ENCODE data around the gene SCGB1A1. TPM values are rescaled to one million over a fixed set of nuclear protein-coding genes. Genes with fewer than 3 reads are reported as not detected.
"Not testable (repeated sequence)": the region's sequence is repeated elsewhere in the genome, so short reads cannot be mapped to it uniquely, and the experiment has no call there.

SCGB1A1 gene
- total RNA-seq: not detected

GRCh38 chr11:62418733-62419132 is at the start of gene SCGB1A1:
Gene SCGB1A1, plus strand, starts transcription at chr11:62419033. Its CDS starts 63 bp downstream, at chr11:62419096.
- DNase-seq (ENCODE audit: low spot score in 2 of 2) (no peak), ATAC-seq (no peak)
- Mint-ChIP-seq H3K36me3 (no peaks in the 10 kb centered on the region), H3K27ac (peak within 1 kb of the TSS; percentile 30 to 44), H3K9me3 (no peaks in the 10 kb centered on the region)

GRCh38 chr11:62370743-62371440 is 47.9 kb upstream of the SCGB1A1 start:
- DNase-seq (ENCODE audit: low spot score in 2 of 2) (no peak), ATAC-seq (peak; percentile 84 to 93)
- Mint-ChIP-seq H3K36me3 (no peaks in the 10 kb centered on the region), H3K9me3 (peaks cover 0 to 4% of the 10 kb centered on the region in 2 donors), H3K27ac (peak overlapping the region in 1 of 2 donors; percentile 57)

- peaks cover 0 to 4% of the 10 kb centered on the region in 2 donors for H3K9me3 Mint-ChIP-seq
- ATAC-seq: peak in 1 of 2 donors; percentile 58
- DNase-seq (ENCODE audit: low spot score in 2 of 2): no peak
- no peaks in the 10 kb centered on the region for H3K36me3 Mint-ChIP-seq
- H3K27ac Mint-ChIP-seq: no peak overlapping the region
Measured at GRCh38 chr11:62372871-62373270, 46.0 kb upstream of the SCGB1A1 start.

- ATAC-seq (no peak), DNase-seq (ENCODE audit: low spot score in 2 of 2) (no peak)
- no peak overlapping the region for H3K27ac Mint-ChIP-seq
- peaks cover 0 to under 1% of the 10 kb centered on the region in 2 donors for H3K9me3 Mint-ChIP-seq
- no peaks in the 10 kb centered on the region for H3K36me3 Mint-ChIP-seq
Measured at GRCh38 chr11:62373464-62374119, 45.2 kb upstream of the SCGB1A1 start.

- H3K36me3 Mint-ChIP-seq: no peaks in the 10 kb centered on the region
- H3K9me3 Mint-ChIP-seq: no peaks in the 10 kb centered on the region
- DNase-seq (ENCODE audit: low spot score in 2 of 2) (no peak), ATAC-seq (no peak)
- H3K27ac Mint-ChIP-seq: no peak overlapping the region
Measured at GRCh38 chr11:62374801-62375200, 44.0 kb upstream of the SCGB1A1 start.

- not testable (repeated sequence) for H3K27ac Mint-ChIP-seq; H3K9me3 Mint-ChIP-seq; DNase-seq (ENCODE audit: low spot score in 2 of 2); H3K36me3 Mint-ChIP-seq; ATAC-seq
Measured at GRCh38 chr11:62378459-62379063, 40.3 kb upstream of the SCGB1A1 start.

- H3K9me3 Mint-ChIP-seq; H3K27ac Mint-ChIP-seq; ATAC-seq; H3K36me3 Mint-ChIP-seq; DNase-seq (ENCODE audit: low spot score in 2 of 2): not testable (repeated sequence)
Measured at GRCh38 chr11:62379586-62379985, 39.2 kb upstream of the SCGB1A1 start.

- ATAC-seq (peak; percentile 84 to 85), DNase-seq (ENCODE audit: low spot score in 2 of 2) (peak in 1 of 2 donors; percentile 56)
- not testable (repeated sequence) for H3K36me3 Mint-ChIP-seq, H3K27ac Mint-ChIP-seq, H3K9me3 Mint-ChIP-seq
Measured at GRCh38 chr11:62380821-62381245, 38.0 kb upstream of the SCGB1A1 start.

GRCh38 chr11:62383822-62384221 is 35.0 kb upstream of the SCGB1A1 start:
- Mint-ChIP-seq H3K36me3 (no peaks in the 10 kb centered on the region), H3K9me3 (no peaks in the 10 kb centered on the region), H3K27ac (no peak overlapping the region)
- ATAC-seq (no peak), DNase-seq (ENCODE audit: low spot score in 2 of 2) (no peak)

- peak; percentile 61 to 69 for ATAC-seq
- not testable (repeated sequence) for H3K27ac Mint-ChIP-seq; H3K9me3 Mint-ChIP-seq; H3K36me3 Mint-ChIP-seq; DNase-seq (ENCODE audit: low spot score in 2 of 2)
Measured at GRCh38 chr11:62386083-62386482, 32.8 kb upstream of the SCGB1A1 start.

- peak overlapping the region; percentile 26 to 31 for H3K27ac Mint-ChIP-seq
- H3K36me3 Mint-ChIP-seq: no peaks in the 10 kb centered on the region
- ATAC-seq (no peak), DNase-seq (ENCODE audit: low spot score in 2 of 2) (peak in 1 of 2 donors; percentile 14)
- no peaks in the 10 kb centered on the region for H3K9me3 Mint-ChIP-seq
Measured at GRCh38 chr11:62387381-62387780, 31.5 kb upstream of the SCGB1A1 start.

- ATAC-seq (no peak), DNase-seq (ENCODE audit: low spot score in 2 of 2) (peak in 1 of 2 donors; percentile 18)
- peak overlapping the region in 1 of 2 donors; percentile 32 for H3K27ac Mint-ChIP-seq
- no peaks in the 10 kb centered on the region for H3K36me3 Mint-ChIP-seq
- H3K9me3 Mint-ChIP-seq: no peaks in the 10 kb centered on the region
Measured at GRCh38 chr11:62388999-62389398, 29.8 kb upstream of the SCGB1A1 start.

GRCh38 chr11:62390237-62390636 is 28.6 kb upstream of the SCGB1A1 start:
- Mint-ChIP-seq H3K36me3 (no peaks in the 10 kb centered on the region), H3K9me3 (no peaks in the 10 kb centered on the region), H3K27ac (no peak overlapping the region)
- DNase-seq (ENCODE audit: low spot score in 2 of 2) (no peak), ATAC-seq (no peak)

GRCh38 chr11:62390722-62391121 is 28.1 kb upstream of the SCGB1A1 start:
- no peaks in the 10 kb centered on the region for H3K36me3 Mint-ChIP-seq
- H3K9me3 Mint-ChIP-seq: no peaks in the 10 kb centered on the region
- H3K27ac Mint-ChIP-seq: no peak overlapping the region
- no peak for DNase-seq (ENCODE audit: low spot score in 2 of 2)
- ATAC-seq: no peak

GRCh38 chr11:62391642-62392425 is 27.0 kb upstream of the SCGB1A1 start:
- no peak for DNase-seq (ENCODE audit: low spot score in 2 of 2)
- H3K9me3 Mint-ChIP-seq: no peaks in the 10 kb centered on the region
- H3K36me3 Mint-ChIP-seq: no peaks in the 10 kb centered on the region
- no peak for ATAC-seq
- H3K27ac Mint-ChIP-seq: no peak overlapping the region

GRCh38 chr11:62392506-62392905 is 26.3 kb upstream of the SCGB1A1 start:
- no peaks in the 10 kb centered on the region for H3K9me3 Mint-ChIP-seq

More at GRCh38 chr11:62392506-62392905, 26.3 kb upstream of the SCGB1A1 start:
- ATAC-seq (no peak), DNase-seq (ENCODE audit: low spot score in 2 of 2) (no peak)
- Mint-ChIP-seq H3K27ac (no peak overlapping the region), H3K36me3 (no peaks in the 10 kb centered on the region)
